HEK293 (cell line): Measurements from ENCODE around the gene BCLAF1.

ENCODE experiments used
- CTCF ChIA-PET: fragments of 350-600 bp; formaldehyde crosslinking; extraction: SDS; loops from one replicate; lab custom pipeline; 2021; ENCODE audit warnings: antibody characterized with exemption; lab: Yijun Ruan, JAX
- POLR2A ChIA-PET: fragments of 300-600 bp; formaldehyde crosslinking; extraction: SDS; loops from one replicate; lab custom pipeline; 2020; ENCODE audit warnings: antibody characterized with exemption, inconsistent platforms; lab: Yijun Ruan, JAX
- H3K27ac ChIP-seq: fragments of 200-500 bp; sonication (Bioruptor generic); 2 replicates; pipeline ENCODE4 v1.5.1; 2014; ENCODE audit warnings: low read depth, low read length, control low read depth, inconsistent platforms; ENCODE audit errors: extremely low read depth
- H3K36me3 ChIP-seq, 2 experiments: fragments of 200-500 bp in 1 of 2; sonication (Bioruptor generic) in 1 of 2; 1 replicate in 1 of 2; 2 replicates in 1 of 2; pipeline ENCODE4 v1.5.1; 2014 to 2017; ENCODE audit warnings: inconsistent platforms in 2 of 2, low read length in 2 of 2; ENCODE audit not compliant: control insufficient read depth in 2 of 2, insufficient read depth in 1 of 2
- H3K4me1 ChIP-seq: fragments of 200-500 bp; sonication (Bioruptor generic); 2 replicates; pipeline ENCODE4 v1.5.1; 2014; ENCODE audit warnings: mild to moderate bottlenecking, low read length, inconsistent platforms; ENCODE audit not compliant: control insufficient read depth, insufficient read depth
- H3K4me3 ChIP-seq: 2 replicates; pipeline ENCODE4 v1.5.1; 2011; ENCODE audit warnings: low read depth, mild to moderate bottlenecking, control low read depth, low read length, moderate library complexity
- H3K9me3 ChIP-seq: fragments of 200-500 bp; sonication (Bioruptor generic); 2 replicates; pipeline ENCODE4 v1.5.1; 2014; ENCODE audit warnings: low read depth, low read length, inconsistent platforms; ENCODE audit not compliant: control insufficient read depth, insufficient read depth
- CTCF ChIP-seq: fragments of 450-650 bp; formaldehyde crosslinking; IDR thresholded peaks from 2 replicates; pipeline ENCODE4 v1.5.1; 2016; ENCODE audit warnings: missing biosample characterization, missing genetic modification characterization
- GLIS1 ChIP-seq: fragments of 450-650 bp; formaldehyde crosslinking; IDR thresholded peaks from 2 replicates; pipeline ENCODE4 v1.5.1; 2016; ENCODE audit warnings: missing biosample characterization, missing genetic modification characterization
- KLF9 ChIP-seq: fragments of 450-650 bp; formaldehyde crosslinking; IDR thresholded peaks from 2 replicates; pipeline ENCODE4 v1.5.1; 2016; ENCODE audit warnings: missing biosample characterization, missing genetic modification characterization, low read depth
- OSR2 ChIP-seq: fragments of 450-650 bp; formaldehyde crosslinking; IDR thresholded peaks from 2 replicates; pipeline ENCODE4 v1.5.1; 2016; ENCODE audit warnings: missing biosample characterization, missing genetic modification characterization
- PBX3 ChIP-seq: sonication (generic); formaldehyde crosslinking; IDR thresholded peaks from 2 replicates; pipeline ENCODE4 v1.8.1; 2022; ENCODE audit warnings: mild to moderate bottlenecking, moderate library complexity, missing genetic modification reagents
- ZBTB20 ChIP-seq: fragments of 450-650 bp; formaldehyde crosslinking; IDR thresholded peaks from 2 replicates; pipeline ENCODE4 v1.5.1; 2016; ENCODE audit warnings: missing biosample characterization, missing genetic modification characterization
- ZBTB8A ChIP-seq: fragments of 450-650 bp; formaldehyde crosslinking; IDR thresholded peaks from 2 replicates; pipeline ENCODE4 v1.5.1; 2016; ENCODE audit warnings: missing biosample characterization, missing genetic modification characterization
- ZFP3 ChIP-seq: fragments of 450-650 bp; formaldehyde crosslinking; IDR thresholded peaks from 2 replicates; pipeline ENCODE4 v1.5.1; 2016; ENCODE audit warnings: low read depth, missing biosample characterization, missing genetic modification characterization
- ZNF114 ChIP-seq: fragments of 450-650 bp; formaldehyde crosslinking; IDR thresholded peaks from 2 replicates; pipeline ENCODE4 v1.5.0; 2017; ENCODE audit warnings: missing biosample characterization, missing genetic modification characterization
- ZNF2 ChIP-seq: fragments of 450-650 bp; formaldehyde crosslinking; IDR thresholded peaks from 2 replicates; pipeline ENCODE4 v1.5.1; 2016; ENCODE audit warnings: missing biosample characterization, missing genetic modification characterization
- ZNF221 ChIP-seq: fragments of 450-650 bp; formaldehyde crosslinking; IDR thresholded peaks from 2 replicates; pipeline ENCODE4 v1.5.1; 2017; ENCODE audit warnings: missing biosample characterization, missing genetic modification characterization, borderline replicate concordance
- ZNF24 ChIP-seq: fragments of 450-650 bp; formaldehyde crosslinking; IDR thresholded peaks from 2 replicates; pipeline ENCODE4 v1.5.1; 2016; ENCODE audit warnings: missing biosample characterization, missing genetic modification characterization
- ZNF324 ChIP-seq: fragments of 450-650 bp; formaldehyde crosslinking; IDR thresholded peaks from 2 replicates; pipeline ENCODE4 v1.5.1; 2016; ENCODE audit warnings: missing biosample characterization, missing genetic modification characterization
- ZNF391 ChIP-seq: fragments of 450-650 bp; formaldehyde crosslinking; IDR thresholded peaks from 2 replicates; pipeline ENCODE4 v1.5.1; 2016; ENCODE audit warnings: low read depth, missing biosample characterization, missing genetic modification characterization, borderline replicate concordance
- ZNF394 ChIP-seq: fragments of 450-650 bp; formaldehyde crosslinking; IDR thresholded peaks from 2 replicates; pipeline ENCODE4 v1.5.1; 2016; ENCODE audit warnings: missing biosample characterization, missing genetic modification characterization, mild to moderate bottlenecking, moderate library complexity, borderline replicate concordance
- ZNF426 ChIP-seq: fragments of 450-650 bp; formaldehyde crosslinking; IDR thresholded peaks from 2 replicates; pipeline ENCODE4 v1.5.1; 2017; ENCODE audit warnings: missing biosample characterization, missing genetic modification characterization, mild to moderate bottlenecking, inconsistent platforms, moderate library complexity
- ZNF449 ChIP-seq: fragments of 450-650 bp; formaldehyde crosslinking; IDR thresholded peaks from 2 replicates; pipeline ENCODE4 v1.5.1; 2017; ENCODE audit warnings: missing biosample characterization, mild to moderate bottlenecking, missing genetic modification characterization, moderate library complexity
- ZNF48 ChIP-seq: fragments of 450-650 bp; formaldehyde crosslinking; IDR thresholded peaks from 2 replicates; pipeline ENCODE4 v1.5.1; 2016; ENCODE audit warnings: missing biosample characterization, missing genetic modification characterization
- ZNF501 ChIP-seq: fragments of 450-650 bp; formaldehyde crosslinking; IDR thresholded peaks from 2 replicates; pipeline ENCODE4 v1.5.1; 2016; ENCODE audit warnings: missing biosample characterization, missing genetic modification characterization
- ZNF530 ChIP-seq: fragments of 450-650 bp; formaldehyde crosslinking; IDR thresholded peaks from 2 replicates; pipeline ENCODE4 v1.5.1; 2016; ENCODE audit warnings: low read depth, missing biosample characterization, missing genetic modification characterization
- ZNF548 ChIP-seq: fragments of 450-650 bp; formaldehyde crosslinking; IDR thresholded peaks from 2 replicates; pipeline ENCODE4 v1.5.1; 2016; ENCODE audit warnings: missing biosample characterization, missing genetic modification characterization
- ZNF555 ChIP-seq: fragments of 450-650 bp; formaldehyde crosslinking; conservative IDR thresholded peaks from 2 replicates; pipeline ENCODE4 v1.5.1; 2017; ENCODE audit warnings: missing biosample characterization, mild to moderate bottlenecking, missing genetic modification characterization, inconsistent platforms
- ZNF623 ChIP-seq: fragments of 450-650 bp; formaldehyde crosslinking; IDR thresholded peaks from 2 replicates; pipeline ENCODE4 v1.5.1; 2016; ENCODE audit warnings: missing biosample characterization, missing genetic modification characterization
- ZNF785 ChIP-seq: fragments of 450-650 bp; formaldehyde crosslinking; IDR thresholded peaks from 2 replicates; pipeline ENCODE4 v1.5.1; 2016; ENCODE audit warnings: missing biosample characterization, missing genetic modification characterization
- ZNF791 ChIP-seq: fragments of 450-650 bp; formaldehyde crosslinking; IDR thresholded peaks from 2 replicates; pipeline ENCODE4 v1.5.1; 2016; ENCODE audit warnings: missing biosample characterization, missing genetic modification characterization
- ZNF837 ChIP-seq: fragments of 450-650 bp; formaldehyde crosslinking; IDR thresholded peaks from 2 replicates; pipeline ENCODE4 v1.5.1; 2016; ENCODE audit warnings: missing biosample characterization, missing genetic modification characterization
- ZSCAN30 ChIP-seq: fragments of 450-650 bp; IDR thresholded peaks from 2 replicates; pipeline ENCODE4 v1.5.1; 2018; ENCODE audit warnings: missing biosample characterization, mild to moderate bottlenecking, missing genetic modification characterization, moderate library complexity

The BCLAF1 gene

GRCh38 chr6:136250686-136251008 lies 39.0 kb downstream of the BCLAF1 start:
- Histone ChIP-seq H3K36me3 (peaks cover 0 to 7% of the 10 kb centered on the region in 2 experiments; a peak in 2 of 3 replicates), H3K4me1 (peaks cover 12% of the 10 kb centered on the region; the same call in 1 of the 2 replicates), H3K9me3 (no peaks in the 10 kb centered on the region), H3K4me3 (peak overlapping the region; percentile 49), H3K27ac (peak overlapping the region; percentile 19)
- TF ChIP-seq ZBTB20 (tag by site-specific recombination) (no peak), ZNF394 (tag by site-specific recombination) (no peak), ZNF324 (0 out of 2 replicates have a peak, but pooled peaks have one; percentile 26), ZNF391 (tag by site-specific recombination) (no peak), ZSCAN30 (0 out of 2 replicates have a peak, but pooled peaks have one; percentile 41), ZNF221 (tag by site-specific recombination) (no peak), ZNF2 (tag by site-specific recombination) (peak; percentile 9; the same call in 1 of the 2 replicates), ZNF548 (tag by site-specific recombination) (no peak), ZNF501 (tag by site-specific recombination) (peak; percentile 23; the same call in 1 of the 2 replicates), ZFP3 (tag by site-specific recombination) (0 out of 2 replicates have a peak, but pooled peaks have one; percentile 17), ZNF530 (tag by site-specific recombination) (no peak), OSR2 (0 out of 2 replicates have a peak, but pooled peaks have one; percentile 19), ZNF791 (tag by site-specific recombination) (no peak), ZNF837 (0 out of 2 replicates have a peak, but pooled peaks have one; percentile 60), ZNF48 (tag by site-specific recombination) (no peak), ZNF426 (tag by site-specific recombination) (no peak)
- ChIA-PET CTCF (interaction anchor here (0.5 to 2.9 kb wide), 12 partner anchors 8 to 391 kb away, joined by 3 to 16 read pairs (median 3); no protein-coding TSS in a partner anchor), POLR2A (interaction anchor here (0.8 to 7.0 kb wide), 15 partner anchors 9 to 753 kb away, joined by 3 to 80 read pairs (median 4); partner anchors contain the start of genes AHI1, BCLAF1 and MAP7)

- Histone ChIP-seq H3K36me3 (peaks cover 0 to 7% of the 10 kb centered on the region in 2 experiments; a peak in 2 of 3 replicates), H3K4me3 (peak within 1 kb of the TSS; percentile 80), H3K4me1 (peaks cover 12% of the 10 kb centered on the region; the same call in 1 of the 2 replicates), H3K9me3 (no peaks in the 10 kb centered on the region), H3K27ac (peak within 1 kb of the TSS; percentile 51)
- ChIA-PET CTCF (interaction anchor here (0.5 to 2.9 kb wide), 12 partner anchors 7 to 391 kb away, joined by 3 to 16 read pairs (median 4); no protein-coding TSS in a partner anchor), POLR2A (interaction anchor here (0.8 to 7.0 kb wide), 17 partner anchors 9 to 752 kb away, joined by 3 to 80 read pairs (median 4); partner anchors contain the start of genes AHI1, BCLAF1 and MAP7)
- TF ChIP-seq CTCF (tag by site-specific recombination) (peak; percentile 87; the same call in 1 of the 2 replicates), PBX3 (CRISPR knock-in tag) (peak; percentile 77; the same call in 1 of the 2 replicates), ZNF785 (tag by site-specific recombination) (no peak), ZNF24 (tag by site-specific recombination) (0 out of 2 replicates have a peak, but pooled peaks have one; percentile 34), ZFP3 (tag by site-specific recombination) (no peak), ZNF394 (tag by site-specific recombination) (peak; percentile 23; the same call in 1 of the 2 replicates), ZNF114 (tag by site-specific recombination) (no peak), KLF9 (tag by site-specific recombination) (peak; percentile 36; the same call in 1 of the 2 replicates), GLIS1 (tag by site-specific recombination) (peak; percentile 18; the same call in 1 of the 2 replicates), ZBTB8A (tag by site-specific recombination) (peak; percentile 56), ZNF555 (tag by site-specific recombination) (no peak), ZNF449 (peak; percentile 99), ZNF623 (no peak)
Observed at GRCh38 chr6:136249811-136250685, 39.6 kb downstream of the BCLAF1 start, which contains the start of gene MTFR2. TSS of gene MTFR2 (minus strand) at chr6:136250311. CDS start at chr6:136249099, 1,212 bp downstream.
